ENCODE results near the gene PDE4B.

GRCh38 chr1:66393586-66394287, 601.0 kb downstream of the PDE4B start:
- TF ChIP-seq CTCF (optimal IDR thresholded peaks at IDR 0.05 in 1 of 3, IDR thresholded peaks at IDR 0.05 in 1 of 3, conservative IDR thresholded peaks at IDR 0.05 in 1 of 3; ENCODE audit: extremely low read depth in 1 of 3, insufficient read depth in 2 of 3, low read length in 3 of 3) (no peak), EZH2 (IDR thresholded peaks at IDR 0.05; ENCODE audit: low read length) (no peak)

Measured in keratinocyte (primary cell).